Breast epithelium (tissue), 4 donors: ENCODE data around the gene ALKBH8. TPM values are rescaled to one million over a fixed set of nuclear protein-coding genes. Genes with fewer than 3 reads are reported as not detected.
"Not testable (repeated sequence)": the region's sequence is repeated elsewhere in the genome, so short reads cannot be mapped to it uniquely, and the experiment has no call there.

ENCODE experiments used
- DNase-seq, 2 donors: peaks; one replicate each; pipeline ENCODE4 v3.0.0-alpha.2; 2019; ENCODE audit warnings: low spot score in 2 of 2
- H3K27ac ChIP-seq, 2 donors: fragments of 200-600 bp; sonication (generic) in 1 of 2; one replicate each; pipeline ENCODE4 v1.5.1; 2016 to 2019; ENCODE audit warnings: mild to moderate bottlenecking in 1 of 2
- H3K27me3 ChIP-seq, 2 donors: fragments of 200-600 bp; sonication (generic) in 1 of 2; one replicate each; pipeline versions ENCODE4 v1.5.1 to v1.6.0; 2017 to 2019; ENCODE audit warnings: control low read depth in 1 of 2, mild to moderate bottlenecking in 1 of 2
- H3K36me3 ChIP-seq: fragments of 200-600 bp; one replicate; pipeline ENCODE4 v1.5.1; 2019
- H3K4me1 ChIP-seq, 2 donors: fragments of 200-600 bp; sonication (generic); one replicate each; pipeline ENCODE4 v1.5.1; 2016 to 2019; ENCODE audit warnings: control low read depth in 1 of 2
- H3K4me3 ChIP-seq, 3 donors: fragments of 200-600 bp; sonication (generic); 1 replicate in 2 of 3; 2 replicates in 1 of 3; pipeline ENCODE4 v1.5.1; 2016 to 2019; ENCODE audit warnings: mild to moderate bottlenecking in 3 of 3, moderate library complexity in 2 of 3
- H3K9me3 ChIP-seq, 2 donors: fragments of 200-600 bp; sonication (generic) in 1 of 2; one replicate each; pipeline ENCODE4 v1.5.1; 2016 to 2019; ENCODE audit warnings: control low read depth in 1 of 2
- CTCF ChIP-seq, 3 donors: fragments of 450-650 bp; IDR thresholded peaks; one replicate each; pipeline ENCODE4 v1.5.1; 2016 to 2017; ENCODE audit warnings: antibody characterized with exemption in 3 of 3, mild to moderate bottlenecking in 3 of 3, moderate library complexity in 3 of 3
- POLR2A ChIP-seq: fragments of 450-650 bp; IDR thresholded peaks from one replicate; pipeline ENCODE4 v1.6.1; 2016; ENCODE audit warnings: antibody characterized with exemption, mild to moderate bottlenecking, moderate library complexity
- POLR2AphosphoS5 ChIP-seq, 3 donors: sonication (generic); formaldehyde crosslinking; IDR thresholded peaks; one replicate each; pipeline ENCODE4 v1.6.1; 2017; ENCODE audit warnings: antibody characterized with exemption in 3 of 3
- intact Hi-C: fragments of 100-400 bp; cut with DNase I; formaldehyde crosslinking; loops from one replicate; pipeline ENCODE4 v1.15.1; 2023; ENCODE audit warnings: low total_unique reads
- total RNA-seq, 3 donors: library from RNA; depleted of rRNA; stranded (reverse); fragments of >200 nt; gene quantifications; one replicate each; pipeline ENCODE4 v1.1.0, GENCODE V29; 2016

The ALKBH8 gene
- total RNA-seq, 3 donors from 2014 or later: 6.2 to 11.4 (median 8.2) TPM

- DNase-seq, intact Hi-C loops: not testable (repeated sequence)
These were observed 11.2 kb upstream of the ALKBH8 start for GRCh38 chr11:107576497-107577345.

GRCh38 chr11:107573438-107573837 is 7.9 kb upstream of the ALKBH8 start:
- intact Hi-C loops: no loop called here
- Histone ChIP-seq H3K4me1 (no peaks in the 10 kb centered on the region), H3K27ac (no peak overlapping the region), H3K27me3 (no peaks in the 10 kb centered on the region), H3K9me3 (no peaks in the 10 kb centered on the region), H3K36me3 (no peaks in the 10 kb centered on the region), H3K4me3 (no peak overlapping the region)
- TF ChIP-seq CTCF (IDR thresholded peaks at IDR 0.05) (no peak), POLR2A (no peak), POLR2AphosphoS5 (IDR thresholded peaks at IDR 0.05) (no peak)
- no peak for DNase-seq

More at GRCh38 chr11:107576497-107577345, 11.2 kb upstream of the ALKBH8 start:
- not testable (repeated sequence) for H3K36me3 ChIP-seq, H3K27me3 ChIP-seq, H3K27ac ChIP-seq, H3K9me3 ChIP-seq, H3K4me3 ChIP-seq, H3K4me1 ChIP-seq
- peak in 2 of 3 donors; percentile 49 to 59 for TF ChIP-seq CTCF (IDR thresholded peaks at IDR 0.05)

- TF ChIP-seq POLR2AphosphoS5 (IDR thresholded peaks at IDR 0.05): no peak
- TF ChIP-seq POLR2A: no peak
- TF ChIP-seq CTCF (IDR thresholded peaks at IDR 0.05): no peak
- intact Hi-C loops: no loop called here
- Histone ChIP-seq H3K4me3 (no peak overlapping the region), H3K4me1 (no peaks in the 10 kb centered on the region), H3K36me3 (no peaks in the 10 kb centered on the region), H3K27ac (no peak overlapping the region), H3K9me3 (no peaks in the 10 kb centered on the region), H3K27me3 (no peaks in the 10 kb centered on the region)
- no peak for DNase-seq
These were observed 4.5 kb upstream of the ALKBH8 start for GRCh38 chr11:107570015-107570414.

- TF ChIP-seq POLR2AphosphoS5 (IDR thresholded peaks at IDR 0.05): no peak
- TF ChIP-seq POLR2A: no peak
- no peak for TF ChIP-seq CTCF (IDR thresholded peaks at IDR 0.05)
- intact Hi-C loops: no loop called here
These were observed 2.3 kb upstream of the ALKBH8 start for GRCh38 chr11:107567739-107568335.

GRCh38 chr11:107566569-107566968 is 1.0 kb upstream of the ALKBH8 start:
- Histone ChIP-seq H3K27me3 (no peaks in the 10 kb centered on the region), H3K4me1 (no peaks in the 10 kb centered on the region), H3K4me3 (no peak overlapping the region), H3K27ac (no peak overlapping the region), H3K9me3 (no peaks in the 10 kb centered on the region), H3K36me3 (no peaks in the 10 kb centered on the region)
- TF ChIP-seq POLR2A (no peak), POLR2AphosphoS5 (IDR thresholded peaks at IDR 0.05) (no peak)
- no peak for DNase-seq
- intact Hi-C loops: no loop called here

More at GRCh38 chr11:107567739-107568335, 2.3 kb upstream of the ALKBH8 start:
- Histone ChIP-seq H3K27me3 (no peaks in the 10 kb centered on the region), H3K4me3 (no peak overlapping the region), H3K27ac (no peak overlapping the region), H3K4me1 (no peaks in the 10 kb centered on the region), H3K9me3 (no peaks in the 10 kb centered on the region), H3K36me3 (no peaks in the 10 kb centered on the region)
- no peak for DNase-seq

- H3K36me3 ChIP-seq, H3K27me3 ChIP-seq, intact Hi-C loops, H3K4me1 ChIP-seq, DNase-seq, H3K9me3 ChIP-seq: not testable (repeated sequence)
- H3K4me3 ChIP-seq: peak overlapping the region; percentile 67 to 96 (median 90)
- H3K27ac ChIP-seq: peak overlapping the region; percentile 65 to 91
These were observed 493 bp upstream of the ALKBH8 start for GRCh38 chr11:107565955-107566501.
